Parathyroid adenoma (tissue), 2 donors: ENCODE data around the gene KCNG3.

Experiments
- H2AFZ ChIP-seq: fragments of 300-600 bp; sonication (generic); one replicate; pipeline ENCODE4 v1.7.0; 2017; ENCODE audit warnings: antibody characterized with exemption, mild to moderate bottlenecking
- H3K27ac ChIP-seq: fragments of 300-600 bp; sonication (generic); one replicate; pipeline ENCODE4 v1.7.0; 2017
- H3K27me3 ChIP-seq: fragments of 300-600 bp; sonication (generic); one replicate; pipeline ENCODE4 v1.7.0; 2017; ENCODE audit warnings: low read length; ENCODE audit not compliant: control insufficient read depth, insufficient read depth
- H3K36me3 ChIP-seq: fragments of 300-600 bp; sonication (generic); one replicate; pipeline ENCODE4 v1.7.0; 2017; ENCODE audit warnings: low read length; ENCODE audit not compliant: control insufficient read depth, insufficient read depth
- H3K4me1 ChIP-seq: fragments of 300-600 bp; sonication (generic); one replicate; pipeline ENCODE4 v1.7.0; 2017; ENCODE audit warnings: control low read depth
- H3K4me2 ChIP-seq: fragments of 300-600 bp; sonication (generic); one replicate; pipeline ENCODE4 v1.7.0; 2017; ENCODE audit warnings: low read length
- H3K4me3 ChIP-seq: fragments of 300-600 bp; sonication (generic); one replicate; pipeline ENCODE4 v1.7.0; 2017; ENCODE audit warnings: low read depth, low read length
- H3K79me2 ChIP-seq: fragments of 300-600 bp; sonication (generic); one replicate; pipeline ENCODE4 v1.7.0; 2017; ENCODE audit warnings: control low read depth
- H3K9ac ChIP-seq: fragments of 300-600 bp; sonication (generic); one replicate; pipeline ENCODE4 v1.7.0; 2017; ENCODE audit warnings: mild to moderate bottlenecking
- H3K9me3 ChIP-seq: fragments of 300-600 bp; sonication (generic); one replicate; pipeline ENCODE4 v1.7.0; 2017; ENCODE audit warnings: low read length; ENCODE audit not compliant: control insufficient read depth
- CTCF ChIP-seq: fragments of 300-600 bp; sonication (generic); IDR thresholded peaks from one replicate; pipeline ENCODE4 v1.7.0; 2017; ENCODE audit warnings: antibody characterized with exemption, mild to moderate bottlenecking
- donor health status: primary hyperparathyroidism.

KCNG3 gene

DNA sequence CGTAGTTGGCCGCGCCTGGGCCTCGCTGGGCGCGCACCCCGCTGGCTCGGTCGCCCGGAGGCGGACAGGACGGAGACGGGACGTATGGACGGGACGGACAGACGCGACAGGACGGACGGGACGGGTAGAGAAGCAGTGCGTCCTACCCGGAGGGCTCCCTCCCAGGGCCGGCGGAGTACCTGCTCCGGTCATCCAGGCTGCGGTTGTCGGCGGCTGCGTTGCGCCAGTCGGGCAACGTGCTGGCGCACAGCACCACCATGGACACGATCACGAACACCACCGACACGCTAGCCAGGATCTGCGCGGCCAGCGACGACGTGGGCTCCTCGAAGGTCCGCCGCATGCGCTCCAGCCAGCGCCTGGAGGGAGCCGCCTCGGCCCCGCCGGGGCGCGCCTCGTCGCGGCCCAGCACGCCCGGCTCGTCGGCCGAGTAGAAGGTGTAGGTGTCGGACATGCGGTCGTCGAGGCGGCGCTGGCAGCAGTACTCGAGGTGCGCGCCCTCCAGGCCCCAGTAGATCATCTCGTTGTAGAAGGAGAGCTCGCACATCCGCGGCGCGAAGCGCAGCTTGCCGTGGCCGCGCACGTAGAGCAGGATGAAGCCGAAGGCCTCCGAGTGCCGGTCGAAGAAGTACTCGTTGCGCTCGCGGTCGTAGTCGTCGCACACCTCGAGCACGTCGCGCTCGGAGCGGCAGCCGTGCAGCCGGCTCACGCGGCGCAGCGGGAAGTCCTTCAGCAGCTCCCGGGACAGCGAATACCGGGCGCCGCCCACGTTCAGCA is 903 bp downstream of the KCNG3 start:
- H3K79me2 ChIP-seq: no peaks in the 10 kb centered on the region
- H3K9ac ChIP-seq: no peak overlapping the region
- H3K4me1 ChIP-seq: peaks cover 5% of the 10 kb centered on the region
- H3K9me3 ChIP-seq: no peaks in the 10 kb centered on the region
- no peaks in the 10 kb centered on the region for H3K27me3 ChIP-seq
- TF ChIP-seq CTCF: no peak
- no peak overlapping the region for H3K27ac ChIP-seq
- peak overlapping the region; percentile 81 for H2AFZ ChIP-seq
- no peak overlapping the region for H3K4me3 ChIP-seq
- H3K36me3 ChIP-seq: no peaks in the 10 kb centered on the region
- H3K4me2 ChIP-seq: no peak overlapping the region

DNA sequence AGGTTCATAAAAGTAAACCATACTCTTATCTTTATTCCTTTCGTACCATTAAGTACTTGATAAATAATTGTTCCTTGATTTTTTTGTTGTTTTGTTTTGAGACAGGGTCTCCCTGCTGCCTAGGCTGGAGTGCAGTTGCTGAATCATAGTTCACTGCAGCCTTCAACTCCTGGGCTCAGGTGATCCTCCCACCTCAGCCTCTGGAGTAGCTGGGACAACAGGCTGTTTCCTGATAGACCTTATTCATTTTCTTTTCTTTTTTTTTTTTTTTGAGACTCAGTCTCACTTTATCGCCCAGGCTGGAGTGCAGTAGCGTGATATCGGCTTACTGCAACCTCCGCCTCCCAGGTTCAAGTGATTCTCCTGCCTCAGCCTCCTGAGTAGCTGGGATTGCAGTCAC is 5.5 kb downstream of the KCNG3 start:
- H3K36me3 ChIP-seq: no peaks in the 10 kb centered on the region
- no peak overlapping the region for H3K9ac ChIP-seq
- H2AFZ ChIP-seq: no peak overlapping the region
- no peak overlapping the region for H3K27ac ChIP-seq
- no peak overlapping the region for H3K4me2 ChIP-seq
- no peaks in the 10 kb centered on the region for H3K79me2 ChIP-seq
- TF ChIP-seq CTCF: no peak
- H3K4me3 ChIP-seq: no peak overlapping the region
- no peaks in the 10 kb centered on the region for H3K4me1 ChIP-seq
- no peaks in the 10 kb centered on the region for H3K9me3 ChIP-seq
- H3K27me3 ChIP-seq: no peaks in the 10 kb centered on the region

- Histone ChIP-seq H2AFZ (no peak overlapping the region), H3K9ac (no peak overlapping the region), H3K79me2 (no peaks in the 10 kb centered on the region), H3K27ac (no peak overlapping the region), H3K27me3 (no peaks in the 10 kb centered on the region), H3K9me3 (no peaks in the 10 kb centered on the region), H3K4me3 (no peak overlapping the region), H3K4me1 (no peaks in the 10 kb centered on the region), H3K36me3 (no peaks in the 10 kb centered on the region), H3K4me2 (no peak overlapping the region)
- TF ChIP-seq CTCF: no peak
Observed at GRCh38 chr2:42486145-42486906, 7.5 kb downstream of the KCNG3 start.

GRCh38 chr2:42480402-42480801 is 13.4 kb downstream of the KCNG3 start:
- Histone ChIP-seq H3K27ac (no peak overlapping the region), H3K4me3 (no peak overlapping the region), H3K27me3 (no peaks in the 10 kb centered on the region), H3K79me2 (no peaks in the 10 kb centered on the region), H3K4me2 (no peak overlapping the region), H3K4me1 (no peaks in the 10 kb centered on the region), H3K9ac (no peak overlapping the region), H3K36me3 (no peaks in the 10 kb centered on the region), H3K9me3 (no peaks in the 10 kb centered on the region), H2AFZ (no peak overlapping the region)
- TF ChIP-seq CTCF: no peak
